ENCODE measurements around the gene NDUFA13. TPM values are rescaled to one million over a fixed set of nuclear protein-coding genes. Genes with fewer than 3 reads are reported as not detected.

Gene NDUFA13
- total RNA-seq, 1 experiment from 2014 or later = 489 TPM

- no peak overlapping the region for H3K27ac ChIP-seq (ENCODE audit: insufficient read length, low read depth, low read length)
- H3K79me2 ChIP-seq (ENCODE audit: insufficient read depth, low read length) = no peaks in the 10 kb centered on the region
- H3K14ac ChIP-seq (ENCODE audit: insufficient read depth, low read length) = no peak overlapping the region
- TF ChIP-seq, protein P1, sequence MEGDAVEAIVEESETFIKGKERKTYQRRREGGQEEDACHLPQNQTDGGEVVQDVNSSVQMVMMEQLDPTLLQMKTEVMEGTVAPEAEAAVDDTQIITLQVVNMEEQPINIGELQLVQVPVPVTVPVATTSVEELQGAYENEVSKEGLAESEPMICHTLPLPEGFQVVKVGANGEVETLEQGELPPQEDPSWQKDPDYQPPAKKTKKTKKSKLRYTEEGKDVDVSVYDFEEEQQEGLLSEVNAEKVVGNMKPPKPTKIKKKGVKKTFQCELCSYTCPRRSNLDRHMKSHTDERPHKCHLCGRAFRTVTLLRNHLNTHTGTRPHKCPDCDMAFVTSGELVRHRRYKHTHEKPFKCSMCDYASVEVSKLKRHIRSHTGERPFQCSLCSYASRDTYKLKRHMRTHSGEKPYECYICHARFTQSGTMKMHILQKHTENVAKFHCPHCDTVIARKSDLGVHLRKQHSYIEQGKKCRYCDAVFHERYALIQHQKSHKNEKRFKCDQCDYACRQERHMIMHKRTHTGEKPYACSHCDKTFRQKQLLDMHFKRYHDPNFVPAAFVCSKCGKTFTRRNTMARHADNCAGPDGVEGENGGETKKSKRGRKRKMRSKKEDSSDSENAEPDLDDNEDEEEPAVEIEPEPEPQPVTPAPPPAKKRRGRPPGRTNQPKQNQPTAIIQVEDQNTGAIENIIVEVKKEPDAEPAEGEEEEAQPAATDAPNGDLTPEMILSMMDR (conservative IDR thresholded peaks at IDR 0.05) = no peak
- H2AK5ac ChIP-seq (ENCODE audit: insufficient read length, low read length) = no peak overlapping the region
- Mint-ChIP-seq H3K4me3 (no peak overlapping the region), H3K9me3 (no peaks in the 10 kb centered on the region), H3K4me1 (peaks cover 2 to 12% of the 10 kb centered on the region in 2 experiments; a peak in 2 of 4 replicates), H3K27ac (no peak overlapping the region), H3K36me3 (ENCODE audit: insufficient read depth in 1 of 3, low read depth in 3 of 3) (peaks cover 2 to 4% (median 2%) of the 10 kb centered on the region in 3 experiments; a peak in 4 of 7 replicates), H3K27me3 (ENCODE audit: low read depth) (peaks cover 11% of the 10 kb centered on the region)
- no peak overlapping the region for H3T11ph ChIP-seq (ENCODE audit: low read length)
- no peak overlapping the region for H2BK20ac ChIP-seq (ENCODE audit: low read depth, low read length, poor library complexity, severe bottlenecking)
- H2AFZ ChIP-seq (ENCODE audit: low read length) = no peak overlapping the region
- no peak overlapping the region for H2BK12ac ChIP-seq (ENCODE audit: insufficient read length, low read depth, low read length)
- no peaks in the 10 kb centered on the region; the same call in 1 of the 2 replicates for H3K27me3 ChIP-seq (ENCODE audit: insufficient read depth, low read length)
- H2BK15ac ChIP-seq (ENCODE audit: low read depth, low read length) = no peak overlapping the region
- no CpG with 5 or more reads among the region's 75 CpGs for WGBS (ENCODE audit: extremely low coverage, insufficient read length, low lambda C conversion rate)
- no peaks in the 10 kb centered on the region for H3K4me1 ChIP-seq (ENCODE audit: insufficient read depth, low read length)
- no peaks in the 10 kb centered on the region for H3K79me1 ChIP-seq (ENCODE audit: insufficient read depth, low read depth, low read length, poor library complexity, severe bottlenecking)
- DNase-seq = peak; percentile 38
- H2BK5ac ChIP-seq (ENCODE audit: insufficient read length, low read length) = no peak overlapping the region
- H4K5ac ChIP-seq (ENCODE audit: insufficient read length, low read depth, low read length) = no peak overlapping the region
- no peak overlapping the region for H3K56ac ChIP-seq (ENCODE audit: insufficient read length, low read depth, low read length)
- H3K9me3 ChIP-seq (ENCODE audit: control insufficient read depth, low read depth, low read length) = no peaks in the 10 kb centered on the region
- H3K23me2 ChIP-seq (ENCODE audit: insufficient read length, low read depth, low read length, poor library complexity, severe bottlenecking) = peaks cover 5% of the 10 kb centered on the region
- no peak overlapping the region for H3K9ac ChIP-seq (ENCODE audit: extremely low read depth, insufficient read length, low read length)
- H4K8ac ChIP-seq (replicated peaks; ENCODE audit: insufficient read length, low read depth, low read length) = no peak overlapping the region
- no peaks in the 10 kb centered on the region for H4K20me1 ChIP-seq (ENCODE audit: control insufficient read depth, insufficient read depth, insufficient read length)
- H3K23ac ChIP-seq (ENCODE audit: insufficient read length, low read depth, low read length) = no peak overlapping the region
- H4K91ac ChIP-seq (ENCODE audit: insufficient read length, low read depth, low read length) = no peak overlapping the region
- no peak overlapping the region for H3K4ac ChIP-seq (ENCODE audit: low read depth, low read length)
- no peak overlapping the region for H3K4me2 ChIP-seq (ENCODE audit: insufficient read depth, insufficient read length, low read length)
- H3K18ac ChIP-seq (ENCODE audit: insufficient read length, low read depth, low read length) = no peak overlapping the region
- no peak overlapping the region for H2BK120ac ChIP-seq (ENCODE audit: low read depth, low read length, poor library complexity, severe bottlenecking)
These were observed 28.4 kb downstream of the NDUFA13 start for GRCh38 chr19:19544257-19544953.

Data from H9 (cell line).